ENCODE data around the gene CCDC78.
"Not testable (repeated sequence)": the region's sequence is repeated elsewhere in the genome, so short reads cannot be mapped to it uniquely, and the experiment has no call there.

Gene CCDC78

DNA sequence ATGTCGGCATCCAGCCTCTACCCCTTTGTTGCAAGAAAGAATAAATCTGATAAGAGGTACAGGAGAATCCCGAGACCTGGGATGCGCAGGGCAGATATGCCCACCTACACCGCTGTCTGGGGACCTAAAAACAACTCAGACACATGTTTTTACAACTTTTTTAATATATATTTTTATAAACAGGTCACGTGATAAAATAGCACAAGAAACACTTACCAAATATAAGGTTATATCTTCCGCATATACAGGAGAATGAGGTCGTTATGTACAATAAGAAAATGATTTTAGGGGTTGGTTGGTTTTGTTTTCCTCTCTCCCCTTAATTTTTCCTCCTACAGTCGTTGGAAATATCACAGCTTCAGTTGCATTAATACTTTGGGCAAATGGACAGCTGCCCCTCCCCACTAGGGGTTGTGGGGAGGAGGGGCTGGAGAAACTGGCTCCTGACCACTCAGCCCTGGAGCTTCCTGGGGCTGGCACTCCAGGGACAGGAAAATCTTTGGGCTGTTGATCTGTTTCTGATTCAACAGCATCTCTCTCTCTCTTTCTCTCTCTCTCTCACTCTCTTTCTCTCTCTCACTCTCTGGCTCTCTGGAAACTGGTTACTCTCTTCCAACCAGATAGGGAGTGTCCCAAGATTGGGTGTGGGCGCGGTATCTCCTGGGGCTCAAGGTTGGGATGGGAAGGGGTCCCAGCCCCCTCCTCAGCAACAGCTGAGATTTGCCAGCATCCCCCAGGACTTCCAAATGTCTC lies 33.7 kb downstream of the CCDC78 start:
- DNase-seq (ENCODE audit: low spot score): no peak

DNA sequence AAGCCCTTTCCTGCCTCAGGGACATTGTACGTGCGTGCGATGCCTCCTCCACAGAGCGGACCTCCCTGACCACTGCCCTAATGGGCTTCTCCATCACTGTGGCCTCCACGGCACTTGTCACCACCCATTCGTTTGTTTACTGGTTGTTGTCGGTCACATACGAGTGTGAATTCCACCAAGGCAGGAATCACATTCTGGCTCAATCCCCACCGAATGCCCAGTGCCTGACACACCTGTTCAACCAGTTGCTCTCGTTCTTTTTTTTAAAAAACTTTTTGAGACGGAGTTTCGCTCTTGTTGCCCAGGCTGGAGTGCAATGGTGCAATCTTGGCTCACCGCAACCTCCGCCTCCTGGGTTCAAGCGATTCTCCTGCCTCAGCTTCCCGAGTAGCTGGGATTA lies 35.0 kb downstream of the CCDC78 start:
- not testable (repeated sequence) for DNase-seq (ENCODE audit: low spot score)

DNA sequence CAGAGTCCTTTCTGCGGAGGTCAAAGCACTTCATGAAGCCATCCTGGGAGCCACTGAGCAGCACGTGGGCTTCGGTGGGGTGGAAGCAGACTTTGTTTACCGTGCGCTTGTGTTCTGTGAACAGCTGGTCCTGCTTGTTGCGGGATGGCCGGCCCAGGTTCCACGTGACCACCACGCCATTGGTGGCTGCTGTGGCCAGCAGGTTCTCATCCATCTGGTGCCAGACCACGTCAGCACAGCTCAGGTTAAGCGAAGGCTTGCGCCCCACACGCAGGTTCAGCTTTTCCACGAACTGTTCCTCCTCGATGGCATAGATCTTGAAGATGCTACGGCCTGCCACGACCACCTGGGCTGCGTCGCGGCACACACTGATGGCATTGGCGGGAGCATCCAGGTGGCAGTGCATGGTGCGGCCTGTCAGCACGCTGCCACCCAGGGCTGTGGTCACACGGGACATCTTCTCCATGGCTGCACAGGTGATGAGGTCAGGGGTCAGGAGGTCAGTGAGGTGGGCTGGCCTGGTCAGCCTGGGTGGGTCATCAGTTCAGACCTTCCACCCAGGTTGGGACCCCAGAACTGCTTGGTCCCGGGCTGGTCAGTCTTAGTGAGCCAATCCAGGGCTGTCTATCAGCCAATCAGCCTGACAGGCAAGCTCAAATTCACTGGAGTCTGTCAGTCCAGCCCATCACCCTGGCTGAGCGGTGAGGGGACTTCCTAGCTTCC lies 36.9 kb downstream of the CCDC78 start:
- DNase-seq (ENCODE audit: low spot score): no peak

DNA sequence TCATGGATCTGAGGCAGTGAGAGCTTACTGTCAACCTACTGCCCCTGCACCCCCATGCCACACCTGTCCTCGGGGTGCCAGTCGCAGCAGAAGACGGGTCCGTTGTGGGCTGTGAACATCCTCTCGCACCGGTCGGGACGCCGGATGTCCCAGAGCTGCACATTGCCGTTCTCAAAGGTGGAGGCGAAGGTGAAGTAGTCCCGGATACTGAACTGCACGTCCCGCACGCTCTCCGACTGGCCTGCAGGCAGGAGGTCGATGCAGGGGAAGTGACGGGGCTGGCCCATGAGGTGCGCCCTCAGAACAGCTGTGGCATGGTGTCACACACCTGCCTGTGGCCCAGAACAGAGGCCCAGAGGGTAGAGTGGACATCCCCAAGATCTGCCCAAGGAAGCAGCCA lies 38.7 kb downstream of the CCDC78 start:
- DNase-seq (ENCODE audit: low spot score): no peak

DNA sequence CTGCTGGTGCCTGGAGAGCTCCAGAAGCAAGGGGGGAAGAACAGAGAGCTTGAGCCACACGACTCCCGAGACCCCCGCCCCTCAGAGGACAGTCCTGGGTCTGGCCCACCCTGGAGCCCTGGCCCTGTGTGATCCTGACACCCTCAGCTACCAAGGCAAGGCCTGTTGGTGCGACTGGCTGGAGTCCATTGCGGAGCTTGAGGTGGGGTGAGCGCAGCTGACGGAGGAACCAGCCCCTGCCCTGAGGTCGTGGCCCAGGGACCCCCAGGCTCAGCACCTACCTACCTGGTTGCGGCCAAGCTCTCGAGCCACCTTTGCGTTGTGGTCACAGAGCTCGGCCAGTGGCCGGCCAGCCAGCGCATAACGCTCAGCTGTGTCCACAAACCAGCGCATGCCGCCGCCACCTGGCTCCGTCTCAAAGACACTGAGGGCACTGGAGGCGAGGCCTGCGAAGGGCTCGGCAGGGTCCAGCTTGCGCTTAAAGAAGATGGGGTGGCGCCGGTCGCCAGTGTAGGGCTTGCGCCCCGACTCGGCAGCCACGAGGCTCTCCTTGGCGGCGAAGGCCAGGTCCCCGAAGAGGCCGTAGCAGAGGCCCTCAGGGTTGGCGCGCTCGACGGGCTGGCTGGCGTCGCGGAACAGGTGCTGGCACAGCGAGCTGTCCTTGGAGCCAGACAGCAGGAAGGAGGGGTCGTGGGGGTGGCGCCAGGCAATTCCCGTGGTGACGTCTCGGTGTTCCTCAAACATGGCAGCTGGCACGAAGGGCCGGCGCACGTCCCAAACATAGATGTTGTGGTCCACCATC lies 39.6 kb downstream of the CCDC78 start:
- no peak for DNase-seq (ENCODE audit: low spot score)

DNA sequence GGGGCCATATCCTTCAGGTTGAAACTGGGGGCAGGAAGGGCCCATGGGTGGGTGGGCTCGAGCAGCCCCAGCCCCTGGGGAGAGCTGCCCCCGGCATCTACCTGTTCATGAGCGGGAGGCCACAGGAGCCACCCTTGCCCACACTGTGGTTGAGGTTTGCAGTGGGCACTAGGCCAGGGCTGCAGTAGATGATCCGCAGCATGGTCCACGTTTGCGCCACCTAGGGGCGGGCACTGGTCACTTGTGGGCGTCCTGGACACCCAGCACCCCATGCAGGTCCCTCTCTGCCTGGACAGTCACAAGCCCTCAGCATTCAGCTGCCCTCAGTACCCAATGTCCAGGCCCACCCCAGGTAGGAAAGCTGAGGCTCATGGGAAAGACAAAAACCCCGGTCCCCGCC lies 40.3 kb downstream of the CCDC78 start:
- peak; percentile 59 for DNase-seq (ENCODE audit: low spot score)

DNA sequence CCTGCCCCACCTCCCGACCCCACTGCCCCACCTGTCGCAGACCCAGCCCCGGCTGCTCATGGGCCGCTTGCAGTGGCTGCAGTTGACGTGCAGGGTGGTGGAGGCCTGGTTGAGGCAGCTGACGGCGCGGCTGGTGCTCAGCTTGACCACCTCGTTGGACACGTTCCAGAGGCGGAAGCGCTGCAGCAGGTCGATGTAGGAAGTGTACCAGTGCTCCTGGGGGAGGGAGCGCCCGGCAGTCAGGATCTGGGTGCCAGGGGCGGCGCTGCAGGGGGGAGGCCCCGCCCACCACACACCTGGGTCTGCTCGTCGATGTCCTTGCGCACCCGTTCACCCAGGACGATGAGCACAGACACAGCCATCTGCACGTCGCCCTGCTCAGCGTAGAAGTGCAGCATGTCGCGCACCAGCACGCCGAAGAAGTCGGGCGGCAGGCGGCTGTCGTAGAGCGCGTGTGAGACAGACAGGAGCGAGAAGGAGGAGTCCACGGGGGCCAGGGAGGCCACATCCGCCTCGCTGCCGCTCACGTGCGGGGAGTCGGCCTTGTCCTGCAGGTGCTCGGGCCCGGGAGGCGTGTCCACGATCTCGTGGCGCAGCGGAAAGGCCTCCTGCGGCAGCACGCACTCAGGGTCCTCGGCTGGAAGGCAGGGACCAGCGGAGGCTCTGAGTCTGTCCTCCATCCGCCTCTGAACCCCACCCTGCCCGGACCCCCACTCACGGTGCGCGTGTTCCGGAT lies 41.1 kb downstream of the CCDC78 start:
- no peak for DNase-seq (ENCODE audit: low spot score)

DNA sequence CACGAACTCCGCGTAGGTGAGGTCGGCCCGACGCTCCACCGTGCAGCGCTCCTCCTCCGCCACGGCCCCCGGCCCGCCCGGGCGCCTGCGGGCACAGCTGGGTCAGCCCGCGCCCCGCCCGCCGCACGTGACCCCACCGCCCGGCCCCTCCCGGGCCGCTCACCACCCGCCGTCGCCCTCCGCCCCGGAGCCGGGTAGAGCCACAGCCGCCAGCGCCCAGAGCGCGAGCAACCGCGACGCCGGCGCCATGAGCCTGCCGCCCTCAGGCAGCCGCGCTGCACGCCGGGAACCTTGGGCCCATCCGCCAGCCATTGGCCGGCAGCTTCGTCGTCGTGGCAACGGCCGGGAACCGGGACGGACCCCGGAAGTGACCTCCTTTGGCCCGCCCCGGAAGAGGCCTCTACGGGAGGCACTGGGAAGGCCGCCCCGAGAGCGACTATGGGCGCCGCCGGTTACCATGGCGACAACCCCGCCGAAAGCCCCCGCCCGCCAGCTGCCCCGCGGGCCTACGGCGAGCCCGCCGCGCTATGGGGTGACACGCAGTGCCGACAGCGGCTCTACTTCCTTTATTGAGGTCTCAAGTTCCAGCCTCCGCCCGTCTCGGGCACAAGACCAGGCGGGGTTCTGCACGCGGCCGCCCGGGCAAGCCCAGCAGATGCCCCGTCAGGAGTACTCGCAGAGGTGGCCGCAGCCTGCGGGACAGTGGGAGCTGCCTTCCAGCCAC lies 42.0 kb downstream of the CCDC78 start, which contains the start of gene JMJD8:
JMJD8 (minus strand) TSS at position 264 of the 724 bp plus-strand sequence; CDS start at position 249, 15 bp downstream.
- DNase-seq (ENCODE audit: low spot score): peak; percentile 97

DNA sequence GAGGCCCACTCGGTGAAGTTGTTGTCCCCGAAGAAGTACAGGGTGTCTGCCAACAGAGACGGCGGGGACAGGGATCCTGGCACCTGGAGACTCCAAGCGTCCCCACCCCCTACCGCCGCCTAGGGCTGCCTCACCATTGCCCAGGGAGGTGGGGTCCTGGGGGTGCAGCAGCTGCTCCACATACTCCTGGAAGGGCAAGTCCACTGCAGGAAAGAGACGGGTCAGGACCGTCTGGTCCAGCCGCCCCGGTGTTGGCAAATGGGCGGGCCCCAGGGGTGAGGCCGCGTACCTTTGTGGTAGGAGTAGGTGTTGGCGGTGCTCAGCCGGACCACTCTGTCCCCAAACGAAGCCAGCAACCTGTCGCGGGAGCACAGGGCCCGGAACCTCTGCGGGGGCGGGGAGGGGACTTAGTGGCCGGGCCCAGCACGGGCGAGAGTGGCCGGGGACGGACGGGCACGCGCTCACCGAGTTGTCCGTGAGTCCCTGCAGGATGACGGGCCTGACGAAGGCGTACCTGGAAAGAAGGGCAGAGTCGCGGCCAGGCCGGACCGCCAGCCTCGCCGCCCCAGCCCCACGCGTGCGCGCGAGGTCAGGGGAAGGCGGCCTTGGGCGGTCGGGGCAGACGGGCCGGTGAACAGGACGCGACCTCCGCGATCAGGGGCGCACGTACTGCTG lies 42.7 kb downstream of the CCDC78 start:
- no peak for DNase-seq (ENCODE audit: low spot score)

DNA sequence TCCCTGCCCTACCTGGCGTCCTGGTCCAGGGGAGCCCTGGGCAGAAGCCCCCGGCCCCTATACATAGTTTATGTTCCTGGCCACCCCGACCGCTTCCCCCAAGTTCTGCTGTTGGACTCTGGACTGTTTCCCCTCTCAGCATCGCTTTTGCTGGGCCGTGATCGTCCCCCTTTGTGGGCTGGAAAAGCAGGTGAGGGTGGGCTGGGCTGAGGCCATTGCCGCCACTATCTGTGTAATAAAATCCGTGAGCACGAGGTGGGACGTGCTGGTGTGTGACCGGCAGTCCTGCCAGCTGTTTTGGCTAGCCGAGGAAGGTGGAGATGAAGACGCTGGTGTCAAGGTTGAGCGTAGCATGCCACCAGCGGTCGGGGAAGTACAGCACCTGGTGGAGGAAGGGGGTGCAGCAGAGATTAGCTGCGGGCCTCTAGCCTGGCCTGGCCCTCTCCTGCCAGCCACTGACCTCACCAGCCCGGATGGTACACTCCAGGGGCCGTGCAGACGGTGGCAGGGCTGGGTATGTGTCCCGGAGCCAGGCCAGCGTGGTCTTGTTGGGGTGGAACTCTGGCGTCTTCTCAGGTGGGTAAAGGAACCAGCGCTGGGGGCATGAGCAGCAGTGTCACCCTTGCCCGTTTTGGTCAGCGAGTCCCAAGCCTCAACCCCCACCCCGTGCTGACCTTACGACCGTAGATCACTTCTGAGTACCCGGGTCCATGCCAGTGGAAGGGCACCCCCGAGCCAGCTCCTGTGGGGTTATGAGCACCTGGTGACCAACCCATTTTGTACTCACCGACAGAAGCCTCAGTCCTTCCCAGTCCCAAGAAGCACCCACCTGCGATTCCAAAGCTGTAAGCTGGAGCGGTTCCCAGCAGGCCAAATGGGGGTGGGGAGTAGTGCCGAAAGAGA lies 43.5 kb downstream of the CCDC78 start:
- DNase-seq (ENCODE audit: low spot score): no peak

DNA sequence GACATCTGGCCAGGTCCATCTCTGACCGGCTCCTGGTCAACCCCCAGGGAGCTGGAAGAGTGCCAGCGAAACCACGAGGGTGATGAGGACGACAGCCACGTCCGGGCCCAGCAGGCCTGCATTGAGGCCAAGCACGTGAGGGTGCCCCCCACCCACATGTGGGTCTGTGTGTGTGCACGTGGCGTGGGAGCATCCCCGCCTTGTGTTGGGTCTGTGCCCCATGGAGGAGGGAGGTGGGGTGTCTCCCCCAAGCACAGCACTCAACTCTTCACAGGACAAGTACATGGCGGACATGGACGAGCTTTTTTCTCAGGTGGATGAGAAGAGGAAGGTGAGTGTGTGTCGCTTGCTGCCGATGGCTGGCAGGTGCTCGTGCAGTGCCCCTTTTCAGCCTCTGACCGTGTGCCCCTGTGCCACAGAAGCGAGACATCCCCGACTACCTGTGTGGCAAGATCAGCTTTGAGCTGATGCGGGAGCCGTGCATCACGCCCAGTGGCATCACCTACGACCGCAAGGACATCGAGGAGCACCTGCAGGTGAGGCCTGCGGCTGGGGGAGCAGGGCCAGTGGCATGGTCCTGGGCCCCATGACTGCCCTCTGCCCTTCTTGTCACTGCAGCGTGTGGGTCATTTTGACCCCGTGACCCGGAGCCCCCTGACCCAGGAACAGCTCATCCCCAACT lies 44.4 kb downstream of the CCDC78 start:
- DNase-seq (ENCODE audit: low spot score): no peak

DNA sequence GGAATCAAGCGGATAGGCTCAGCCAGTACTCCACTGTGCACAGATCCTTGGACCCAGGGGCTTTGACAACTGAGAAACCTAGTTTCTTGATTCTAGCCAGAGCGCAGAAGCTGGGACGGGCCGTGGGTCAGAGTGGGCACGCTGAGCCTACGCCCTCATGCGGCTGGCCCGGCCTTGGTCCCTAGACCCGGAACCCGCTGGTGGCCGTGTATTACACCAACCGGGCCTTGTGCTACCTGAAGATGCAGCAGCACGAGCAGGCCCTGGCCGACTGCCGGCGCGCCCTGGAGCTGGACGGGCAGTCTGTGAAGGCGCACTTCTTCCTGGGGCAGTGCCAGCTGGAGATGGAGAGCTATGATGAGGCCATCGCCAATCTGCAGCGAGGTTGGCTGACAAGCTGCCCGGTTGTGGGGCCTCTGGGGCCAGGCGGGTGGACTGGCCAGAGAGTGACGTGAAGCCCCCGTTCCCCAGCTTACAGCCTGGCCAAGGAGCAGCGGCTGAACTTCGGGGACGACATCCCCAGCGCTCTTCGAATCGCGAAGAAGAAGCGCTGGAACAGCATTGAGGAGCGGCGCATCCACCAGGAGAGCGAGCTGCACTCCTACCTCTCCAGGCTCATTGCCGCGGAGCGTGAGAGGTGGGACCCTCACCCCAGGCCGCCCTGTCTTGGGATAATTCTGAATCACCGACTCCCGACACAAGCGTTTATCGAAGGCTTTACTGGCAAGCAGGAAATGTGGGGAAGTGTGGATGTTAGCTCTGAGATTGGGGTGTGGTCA lies 45.1 kb downstream of the CCDC78 start:
- DNase-seq (ENCODE audit: low spot score): peak; percentile 32

DNA sequence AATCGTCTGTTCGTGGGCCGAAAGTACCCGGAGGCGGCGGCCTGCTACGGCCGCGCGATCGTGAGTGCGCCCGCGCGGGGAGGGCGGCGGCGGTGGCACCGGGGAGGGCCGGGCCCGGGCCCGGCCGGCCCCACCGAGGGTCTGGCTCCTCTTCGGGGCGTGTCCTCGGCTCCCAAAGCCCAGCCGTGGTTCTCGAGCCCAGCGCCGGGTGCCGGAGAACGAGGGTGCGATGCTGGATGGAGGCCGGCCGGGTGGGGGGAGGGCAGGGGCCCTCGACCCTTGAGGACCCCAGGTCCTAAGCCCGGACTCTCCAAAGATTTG lies 45.7 kb downstream of the CCDC78 start:
- no peak for DNase-seq (ENCODE audit: low spot score)

DNA sequence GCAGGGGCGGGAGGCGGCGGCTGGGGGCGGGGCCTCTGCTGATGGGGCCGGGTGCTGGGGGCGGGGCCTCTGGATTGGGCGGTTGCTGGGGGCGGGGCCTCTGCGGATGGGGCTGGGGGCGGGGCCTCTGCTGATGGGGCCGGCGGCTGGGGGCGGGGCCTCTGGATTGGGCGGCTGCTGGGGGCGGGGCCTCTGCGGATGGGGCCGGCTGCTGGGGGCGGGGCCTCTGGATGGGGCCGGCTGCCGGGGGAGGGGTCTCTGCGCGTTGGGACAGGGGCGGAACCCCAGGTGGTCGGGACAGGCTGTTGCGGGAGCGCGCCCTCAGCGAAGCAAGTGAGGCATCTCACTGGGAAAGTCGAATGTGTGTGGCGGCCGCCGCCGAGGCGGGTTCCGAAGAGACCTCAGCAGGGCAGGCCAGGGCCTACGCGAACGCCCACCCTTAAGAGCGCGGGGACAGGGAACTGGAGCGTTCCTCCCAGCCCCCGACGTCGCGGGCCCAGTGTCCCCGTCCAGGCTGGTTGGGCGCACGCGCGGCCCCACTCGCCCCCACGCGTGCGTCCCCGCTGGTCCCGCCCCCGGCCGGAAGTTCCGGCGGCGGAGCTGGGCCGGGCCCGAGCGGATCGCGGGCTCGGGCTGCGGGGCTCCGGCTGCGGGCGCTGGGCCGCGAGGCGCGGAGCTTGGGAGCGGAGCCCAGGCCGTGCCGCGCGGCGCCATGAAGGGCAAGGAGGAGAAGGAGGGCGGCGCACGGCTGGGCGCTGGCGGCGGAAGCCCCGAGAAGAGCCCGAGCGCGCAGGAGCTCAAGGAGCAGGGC lies 46.2 kb downstream of the CCDC78 start, which contains the start of gene STUB1:
STUB1 (plus strand) TSS at position 597 of the 811 bp plus-strand sequence; CDS start at position 713, 116 bp downstream.
- DNase-seq (ENCODE audit: low spot score): peak; percentile 88

DNA sequence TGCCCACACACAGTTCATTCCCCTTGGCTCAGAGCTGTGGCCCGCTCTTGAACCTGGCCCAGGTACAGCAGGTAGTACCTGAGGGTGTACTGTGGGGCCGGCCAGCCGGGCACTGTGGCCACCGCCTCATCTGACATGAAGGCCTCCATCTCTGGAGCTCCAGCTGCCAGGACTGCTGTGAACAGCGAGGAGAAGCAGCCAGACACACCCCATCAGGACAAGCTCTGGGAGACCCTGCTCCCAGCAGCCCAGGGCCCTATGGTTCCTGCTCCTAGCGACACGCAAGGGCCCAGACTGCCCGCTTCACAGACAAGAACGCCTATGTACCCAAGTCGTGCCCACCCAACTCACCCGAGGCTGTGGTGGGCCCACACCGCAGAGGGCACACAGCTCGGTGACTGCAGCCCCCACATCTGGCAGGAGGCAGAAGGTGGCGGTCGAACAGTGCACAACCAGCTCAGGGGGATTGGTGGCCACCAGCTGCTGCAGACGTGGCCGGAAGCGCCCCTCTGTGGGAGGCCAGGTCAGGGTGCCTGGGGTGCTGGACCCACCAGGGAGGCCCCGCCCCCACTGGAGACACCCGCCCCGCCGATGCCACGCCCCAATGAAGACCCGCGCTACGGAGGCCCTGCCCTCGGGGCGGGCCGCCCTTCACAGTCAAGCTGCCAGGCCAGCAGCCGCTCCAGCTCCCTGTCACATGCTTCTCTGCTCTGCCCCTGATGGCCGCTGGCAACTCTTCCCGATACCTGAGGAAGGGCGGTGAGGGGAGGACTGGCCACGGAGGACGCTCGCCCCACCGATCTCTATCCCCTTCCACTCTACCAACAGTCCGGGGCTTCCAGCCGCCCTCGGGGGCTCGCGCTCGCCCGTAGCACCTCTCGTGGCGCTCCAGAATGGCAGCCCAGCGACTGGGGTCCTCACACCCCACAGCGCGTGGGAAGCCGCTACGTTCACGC lies 47.1 kb downstream of the CCDC78 start:
- DNase-seq (ENCODE audit: low spot score): peak; percentile 51

DNA sequence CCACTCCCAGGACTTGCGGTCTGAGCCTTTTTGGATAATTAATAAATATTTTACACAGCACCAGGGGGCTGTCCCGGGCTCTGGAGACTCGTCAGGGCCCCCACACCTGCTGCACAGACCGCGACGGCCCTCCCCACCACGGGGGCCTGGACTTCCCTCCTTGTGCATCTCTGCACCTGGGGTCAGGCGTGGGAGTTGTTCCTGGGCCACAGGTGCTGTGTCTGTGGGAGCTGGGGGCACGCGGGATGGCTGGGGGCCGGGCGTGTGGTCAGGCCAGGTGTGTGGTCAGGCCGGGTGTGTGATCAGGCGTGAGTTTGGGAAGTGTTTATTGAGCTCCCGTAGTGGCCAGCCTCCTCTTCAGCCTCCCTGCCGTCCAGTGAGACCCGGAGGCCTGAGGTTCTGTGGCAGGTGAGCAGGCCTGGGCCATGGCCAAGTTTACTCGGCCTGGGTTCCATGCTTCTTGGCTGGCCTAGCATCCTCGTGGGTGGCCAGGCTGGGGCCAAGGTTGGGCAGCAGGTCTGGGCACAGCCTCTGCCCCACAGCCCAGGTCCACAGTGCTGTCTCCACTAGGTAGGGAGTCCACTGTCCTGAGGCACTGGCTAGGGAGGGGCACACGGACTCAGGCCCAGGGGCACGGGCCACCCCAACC lies 47.9 kb downstream of the CCDC78 start:
- no peak for DNase-seq (ENCODE audit: low spot score)
